ENCODE results near the gene DNAJC25. TPM values are rescaled to one million over a fixed set of nuclear protein-coding genes. Genes with fewer than 3 reads are reported as not detected.
A peak's percentile ranks its signal among the peaks of the same experiment; 100 is the strongest.

Gene DNAJC25
- total RNA-seq, 4 donors from 2014 or later: 3.3 to 14.7 (median 12.7) TPM

- no peak overlapping the region for H3K4me3 ChIP-seq
- no peak for DNase-seq
- H3K27me3 ChIP-seq: no peaks in the 10 kb centered on the region
- H3K4me1 ChIP-seq: no peaks in the 10 kb centered on the region
- peaks cover 0 to 17% (median 0%) of the 10 kb centered on the region in 3 donors for H3K36me3 ChIP-seq
- no peaks in the 10 kb centered on the region for H3K9me3 ChIP-seq
- no peak for TF ChIP-seq POLR2A (IDR thresholded peaks at IDR 0.05)
- no peak for TF ChIP-seq CTCF (IDR thresholded peaks at IDR 0.05)
- H3K27ac ChIP-seq: no peak overlapping the region
Measured at GRCh38 chr9:111674319-111674718, 43.2 kb downstream of the DNAJC25 start.

GRCh38 chr9:111676116-111676515 lies 45.0 kb downstream of the DNAJC25 start:
- Histone ChIP-seq H3K27me3 (no peaks in the 10 kb centered on the region), H3K9me3 (no peaks in the 10 kb centered on the region), H3K27ac (no peak overlapping the region), H3K4me3 (no peak overlapping the region), H3K4me1 (no peaks in the 10 kb centered on the region), H3K36me3 (peaks cover 0 to 5% (median 0%) of the 10 kb centered on the region in 3 donors)
- TF ChIP-seq POLR2A (IDR thresholded peaks at IDR 0.05) (no peak), CTCF (IDR thresholded peaks at IDR 0.05) (no peak)
- DNase-seq: no peak

GRCh38 chr9:111678293-111678692 lies 47.2 kb downstream of the DNAJC25 start:
- Histone ChIP-seq H3K27ac (no peak overlapping the region), H3K27me3 (no peaks in the 10 kb centered on the region), H3K36me3 (peaks cover 0 to 5% (median 0%) of the 10 kb centered on the region in 3 donors), H3K9me3 (no peaks in the 10 kb centered on the region), H3K4me3 (no peak overlapping the region), H3K4me1 (no peaks in the 10 kb centered on the region)
- no peak for TF ChIP-seq CTCF (IDR thresholded peaks at IDR 0.05)
- no peak for TF ChIP-seq POLR2A (IDR thresholded peaks at IDR 0.05)
- no peak for DNase-seq

- no peak for TF ChIP-seq POLR2A (IDR thresholded peaks at IDR 0.05)
Measured at GRCh38 chr9:111679199-111679598, 48.1 kb downstream of the DNAJC25 start.

GRCh38 chr9:111683392-111683791 lies 52.3 kb downstream of the DNAJC25 start:
- no peak overlapping the region for H3K4me3 ChIP-seq
- DNase-seq: no peak
- no peaks in the 10 kb centered on the region for H3K9me3 ChIP-seq
- H3K27me3 ChIP-seq: no peaks in the 10 kb centered on the region
- H3K4me1 ChIP-seq: no peaks in the 10 kb centered on the region
- no peak overlapping the region for H3K27ac ChIP-seq
- no peak for TF ChIP-seq POLR2A (IDR thresholded peaks at IDR 0.05)
- TF ChIP-seq CTCF (IDR thresholded peaks at IDR 0.05): no peak
- peaks cover 0 to 4% (median 0%) of the 10 kb centered on the region in 3 donors for H3K36me3 ChIP-seq

More at GRCh38 chr9:111679199-111679598, 48.1 kb downstream of the DNAJC25 start:
- Histone ChIP-seq H3K27me3 (no peaks in the 10 kb centered on the region), H3K4me1 (no peaks in the 10 kb centered on the region), H3K27ac (no peak overlapping the region), H3K9me3 (no peaks in the 10 kb centered on the region), H3K4me3 (no peak overlapping the region), H3K36me3 (peaks cover 0 to 5% (median 0%) of the 10 kb centered on the region in 3 donors)
- DNase-seq: no peak

GRCh38 chr9:111691672-111692329 lies 60.7 kb downstream of the DNAJC25 start:
- DNase-seq: no peak
- Histone ChIP-seq H3K27me3 (no peaks in the 10 kb centered on the region), H3K4me1 (no peaks in the 10 kb centered on the region), H3K4me3 (no peak overlapping the region), H3K36me3 (no peaks in the 10 kb centered on the region), H3K27ac (no peak overlapping the region), H3K9me3 (no peaks in the 10 kb centered on the region)
- TF ChIP-seq CTCF (IDR thresholded peaks at IDR 0.05) (peak in 4 of 6 experiments; percentile 31 to 61 (median 48)), POLR2A (IDR thresholded peaks at IDR 0.05) (no peak)
